HL-60 (cell line): Measurements from ENCODE around the gene NUDT2.

ENCODE experiments used
- DNase-seq, 2 experiments: peaks; one replicate each; pipeline ENCODE4 v3.0.0-alpha.2; 2010 to 2020; ENCODE audit warnings: low read depth in 1 of 2, low spot score in 1 of 2
- H3K27ac ChIP-seq: fragments of 250-450 bp; sonication (Bioruptor Pico); replicated peaks from 2 replicates; pipeline ENCODE4 v1.5.1; 2020; ENCODE audit warnings: mild to moderate bottlenecking, moderate library complexity
- H3K27me3 ChIP-seq: fragments of 250-450 bp; sonication (Bioruptor Pico); 2 replicates; pipeline ENCODE4 v1.5.1; 2021; ENCODE audit warnings: mild to moderate bottlenecking, moderate library complexity; ENCODE audit not compliant: insufficient read depth, poor library complexity, severe bottlenecking
- H3K4me3 ChIP-seq: replicated peaks from 2 replicates; pipeline ENCODE4 v1.5.1; 2011; ENCODE audit warnings: mild to moderate bottlenecking, control low read depth, low read length; ENCODE audit not compliant: insufficient read depth
- CTCF ChIP-seq: IDR thresholded peaks from one replicate; pipeline ENCODE4 v1.5.1; 2011; ENCODE audit warnings: low read length, control low read depth, inconsistent platforms; ENCODE audit not compliant: insufficient read depth
- GABPA ChIP-seq: IDR thresholded peaks from 2 replicates; pipeline ENCODE4 v1.6.1; 2012; ENCODE audit warnings: low read depth
- POLR2AphosphoS5 ChIP-seq: IDR thresholded peaks from 2 replicates; pipeline ENCODE4 v1.6.1; 2012; ENCODE audit warnings: low read depth
- REST ChIP-seq: IDR thresholded peaks from 2 replicates; pipeline ENCODE4 v1.6.1; 2012; ENCODE audit warnings: low read depth; ENCODE audit not compliant: insufficient replicate concordance
- SPI1 ChIP-seq: IDR thresholded peaks from 2 replicates; pipeline ENCODE4 v1.6.1; 2012; ENCODE audit warnings: low read depth, mild to moderate bottlenecking, borderline replicate concordance

NUDT2 gene

GRCh38 chr9:34326690-34327089 lies 2.7 kb upstream of the NUDT2 start:
- no peak for DNase-seq
- no peak overlapping the region for H3K4me3 ChIP-seq
- TF ChIP-seq CTCF (no peak), REST (no peak), GABPA (no peak), POLR2AphosphoS5 (no peak), SPI1 (no peak)
- no peaks in the 10 kb centered on the region for H3K27me3 ChIP-seq
- no peak overlapping the region for H3K27ac ChIP-seq

GRCh38 chr9:34328500-34328986 lies 826 bp upstream of the NUDT2 start:
- no peaks in the 10 kb centered on the region for H3K27me3 ChIP-seq
- peak overlapping the region; percentile 97 for H3K27ac ChIP-seq
- TF ChIP-seq REST (no peak), GABPA (no peak), POLR2AphosphoS5 (no peak), SPI1 (peak; percentile 54; the same call in 1 of the 2 replicates), CTCF (no peak)
- H3K4me3 ChIP-seq, result peak overlapping the region; percentile 88
- peak in 1 of 2 experiments; percentile 61 for DNase-seq

GRCh38 chr9:34331196-34331595 lies 1.8 kb downstream of the NUDT2 start:
- no peak overlapping the region for H3K4me3 ChIP-seq
- no peaks in the 10 kb centered on the region for H3K27me3 ChIP-seq
- no peak overlapping the region for H3K27ac ChIP-seq
- DNase-seq, result no peak
- TF ChIP-seq SPI1 (no peak), CTCF (no peak), POLR2AphosphoS5 (no peak), GABPA (no peak), REST (no peak)
